RPMI7951 (cell line): Measurements from ENCODE around the gene EGFR. TPM values are rescaled to one million over a fixed set of nuclear protein-coding genes. Genes with fewer than 3 reads are reported as not detected.

ENCODE experiments used
- DNase-seq: peaks from one replicate; pipeline ENCODE4 v3.0.0-alpha.2; 2012; ENCODE audit warnings: low read depth
- total RNA-seq: library from RNA; depleted of rRNA; stranded (reverse); fragments of >200 nt; shearing (Covaris generic); gene quantifications from 2 replicates; pipeline ENCODE4 v1.2.3, GENCODE V29; 2014

Gene EGFR
- total RNA-seq, 1 experiment from 2014 or later: 40.9 TPM

DNA sequence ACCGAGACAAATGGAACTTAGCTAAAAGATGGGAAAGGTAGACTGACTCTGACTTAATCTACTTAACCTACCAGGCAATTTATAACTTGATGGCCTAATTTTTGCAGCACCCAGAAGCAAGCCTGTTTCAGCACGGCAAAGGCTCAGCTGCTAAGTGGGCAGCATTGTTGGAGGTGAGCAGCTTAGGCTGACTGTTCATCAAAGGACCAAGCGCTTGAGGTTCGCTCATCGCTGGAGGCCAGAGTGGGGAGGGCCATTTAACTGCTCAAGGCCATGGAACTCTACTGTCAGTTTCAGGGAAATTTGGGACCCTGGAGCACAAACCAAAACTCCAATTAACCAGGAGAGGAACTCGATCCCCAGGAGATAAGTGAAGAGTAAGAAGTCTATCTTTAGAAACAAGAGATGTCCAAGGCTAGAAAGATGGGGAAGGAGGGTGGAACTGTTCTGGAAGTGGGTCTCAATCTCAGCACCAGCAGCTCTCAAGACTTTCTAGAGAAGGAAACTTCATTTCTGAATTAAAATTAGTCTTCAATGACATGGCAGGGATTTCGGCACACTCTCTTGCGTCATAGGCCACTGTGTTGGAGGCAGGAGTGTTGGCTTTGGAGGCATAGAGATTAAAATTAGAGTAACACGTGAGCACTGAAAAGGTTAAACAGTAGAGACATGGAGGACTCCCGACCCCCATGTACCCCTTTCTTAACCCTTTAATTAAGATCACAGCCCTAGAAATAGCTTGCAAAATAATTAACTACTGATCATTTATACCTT is 43.1 kb downstream of the EGFR start:
- peak; percentile 23 for DNase-seq

GRCh38 chr7:55063061-55063460 is 44.2 kb downstream of the EGFR start:
- DNase-seq: peak; percentile 73

DNA sequence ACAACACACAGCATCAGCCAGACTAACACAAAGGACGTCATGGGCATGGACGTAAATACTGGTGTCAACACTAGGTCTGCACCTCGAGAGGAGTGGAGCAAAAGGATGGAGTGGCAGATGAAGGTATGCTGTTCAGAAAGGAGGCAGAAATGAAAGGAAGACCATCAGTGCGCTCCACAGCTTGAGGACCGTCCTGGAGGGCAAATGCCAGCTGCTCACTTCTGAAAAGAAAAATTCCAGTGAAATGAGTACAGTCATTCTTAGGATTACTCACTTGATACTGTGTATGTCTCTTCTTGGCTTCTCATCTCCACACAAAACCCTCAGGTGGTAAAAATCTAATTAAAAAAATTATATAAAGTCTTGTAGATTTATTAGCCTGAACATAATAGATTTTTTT is 44.8 kb downstream of the EGFR start:
- DNase-seq: peak; percentile 89

- DNase-seq: peak; percentile 98
Observed at GRCh38 chr7:55065079-55065478, 46.3 kb downstream of the EGFR start.

DNA sequence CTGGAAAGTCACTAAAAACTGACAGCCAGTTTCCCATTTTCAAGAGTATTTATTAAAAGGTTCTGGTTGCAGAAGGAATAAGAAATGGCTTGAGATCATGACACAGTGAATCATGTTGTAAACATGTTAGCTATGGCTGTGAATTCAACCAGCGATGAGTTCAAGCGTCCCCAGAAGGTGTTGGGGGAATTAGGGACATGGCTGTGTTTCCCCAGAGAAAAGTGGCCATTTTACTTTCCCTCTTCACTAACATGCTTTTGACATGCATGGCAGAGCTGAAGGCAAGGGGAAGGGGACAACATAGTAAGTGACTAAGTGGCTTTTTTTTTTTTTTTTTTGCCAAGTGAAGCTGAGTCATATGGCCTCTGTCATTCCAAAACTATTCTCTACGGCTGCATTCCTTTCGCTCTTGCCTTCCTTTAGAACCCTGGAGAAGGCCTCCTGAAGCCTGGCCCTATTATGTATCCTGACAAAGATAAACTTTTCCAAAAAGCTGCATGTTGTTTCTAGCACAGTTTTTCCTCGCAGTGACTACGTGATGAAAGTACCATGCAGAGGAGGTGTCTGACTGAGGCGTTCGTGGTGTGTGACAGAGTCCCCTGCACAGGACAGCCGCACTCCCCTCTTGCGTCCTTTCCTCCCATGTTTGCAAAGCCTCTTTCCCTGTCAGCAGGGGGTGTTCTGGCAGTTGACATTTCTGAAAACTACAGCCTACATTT is 46.9 kb downstream of the EGFR start:
- peak; percentile 96 for DNase-seq

- peak; percentile 40 for DNase-seq
Observed at GRCh38 chr7:55066524-55066923, 47.7 kb downstream of the EGFR start.

DNA sequence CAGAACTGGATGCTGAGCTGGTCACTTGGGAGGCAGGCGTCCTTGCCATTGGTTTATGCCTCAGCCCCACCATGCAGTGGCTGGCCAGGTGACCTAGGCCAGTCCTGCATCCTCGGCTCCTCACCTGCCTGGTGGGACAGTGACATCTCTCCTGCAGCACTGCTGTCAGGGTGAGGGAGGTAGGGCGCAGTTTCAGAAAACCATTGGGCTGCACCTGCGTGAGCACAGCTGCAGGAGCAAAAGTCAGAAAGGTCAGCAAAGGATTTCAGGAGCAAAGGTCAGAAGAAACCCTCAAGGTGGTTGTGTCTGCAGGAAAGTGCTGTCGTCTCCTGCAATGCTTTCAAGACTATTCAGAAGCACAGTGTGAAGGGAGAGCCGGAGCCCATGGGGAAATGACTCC is 48.1 kb downstream of the EGFR start:
- DNase-seq: no peak

DNA sequence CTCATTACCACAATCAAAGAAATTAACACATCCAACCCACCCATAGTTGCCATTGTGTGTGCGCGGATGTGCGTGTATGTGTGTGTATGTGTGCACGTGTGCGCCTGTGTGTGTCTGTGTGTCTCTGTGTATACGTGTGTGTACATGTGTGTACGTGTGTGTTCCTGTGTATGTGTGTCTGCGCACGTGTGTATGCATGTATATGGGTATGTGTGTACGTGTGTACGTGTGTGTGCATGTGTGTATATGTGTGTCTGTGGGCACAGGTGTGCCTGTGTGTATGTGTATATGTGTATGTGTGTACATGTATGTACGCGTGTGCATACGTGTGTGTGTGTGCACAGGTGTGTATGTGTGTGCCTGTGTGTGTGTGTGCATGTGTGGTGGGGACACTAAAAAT is 48.9 kb downstream of the EGFR start:
- no peak for DNase-seq

- DNase-seq: no peak
Observed at GRCh38 chr7:55069271-55069792, 50.5 kb downstream of the EGFR start.

GRCh38 chr7:55070271-55070743 is 51.5 kb downstream of the EGFR start:
- DNase-seq: no peak

GRCh38 chr7:55070854-55071253 is 52.0 kb downstream of the EGFR start:
- no peak for DNase-seq

DNA sequence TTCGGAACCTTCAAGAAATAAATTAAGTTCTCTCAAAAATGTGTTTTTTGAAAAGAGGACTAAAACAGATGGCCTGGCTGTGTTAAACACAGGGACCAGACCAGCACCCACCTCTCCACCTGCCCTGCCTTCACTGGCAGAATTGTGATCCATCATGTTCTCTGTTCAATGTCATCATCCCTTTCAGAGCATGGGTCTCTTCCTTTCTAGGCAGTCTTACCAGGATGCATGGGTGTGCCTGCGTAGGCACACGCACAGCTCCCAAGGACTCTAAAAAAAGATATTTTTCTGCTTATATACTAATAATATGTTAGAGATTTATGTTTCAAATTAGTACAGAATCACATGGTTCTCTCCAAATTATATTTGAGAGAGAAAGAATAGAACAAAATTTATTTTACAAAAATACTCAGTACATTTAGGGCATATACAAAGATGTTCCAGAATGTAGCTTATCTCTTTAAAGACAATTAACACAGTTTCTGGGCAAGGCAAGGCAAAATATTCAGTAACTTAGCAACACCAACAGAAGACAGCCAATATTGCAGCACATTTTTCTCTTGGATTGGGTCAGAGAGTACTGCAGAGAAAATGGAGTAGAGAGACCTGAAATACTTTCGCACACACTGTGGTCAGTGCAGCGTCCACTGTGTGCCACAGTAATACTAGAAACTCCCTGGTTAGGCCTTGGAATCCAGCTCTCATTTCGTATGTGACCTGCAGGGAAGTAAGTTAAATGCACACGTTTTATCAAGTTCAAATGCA is 52.8 kb downstream of the EGFR start:
- no peak for DNase-seq

DNA sequence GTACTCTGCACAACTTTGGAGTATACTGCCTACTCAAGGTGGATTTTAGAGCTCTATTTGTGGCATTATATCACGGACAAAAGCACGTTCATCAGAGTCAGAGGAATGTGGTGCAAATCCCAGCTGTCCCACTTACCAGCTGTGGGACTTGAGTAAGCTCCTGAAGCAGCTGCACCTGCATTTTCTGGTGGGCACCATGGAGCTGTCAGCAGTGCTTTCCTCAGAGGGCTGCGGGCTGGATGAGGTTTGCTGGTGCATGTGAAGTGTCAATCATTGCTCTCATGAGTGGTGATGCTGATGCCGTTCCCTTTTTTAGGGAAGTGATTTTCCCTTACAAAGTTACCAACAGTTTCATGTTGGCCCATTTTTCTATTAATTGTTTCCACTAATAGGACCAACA is 53.4 kb downstream of the EGFR start:
- DNase-seq: no peak

- DNase-seq: no peak
Observed at GRCh38 chr7:55073051-55073511, 54.3 kb downstream of the EGFR start.

- peak; percentile 90 for DNase-seq
Observed at GRCh38 chr7:55073976-55074528, 55.2 kb downstream of the EGFR start.

DNA sequence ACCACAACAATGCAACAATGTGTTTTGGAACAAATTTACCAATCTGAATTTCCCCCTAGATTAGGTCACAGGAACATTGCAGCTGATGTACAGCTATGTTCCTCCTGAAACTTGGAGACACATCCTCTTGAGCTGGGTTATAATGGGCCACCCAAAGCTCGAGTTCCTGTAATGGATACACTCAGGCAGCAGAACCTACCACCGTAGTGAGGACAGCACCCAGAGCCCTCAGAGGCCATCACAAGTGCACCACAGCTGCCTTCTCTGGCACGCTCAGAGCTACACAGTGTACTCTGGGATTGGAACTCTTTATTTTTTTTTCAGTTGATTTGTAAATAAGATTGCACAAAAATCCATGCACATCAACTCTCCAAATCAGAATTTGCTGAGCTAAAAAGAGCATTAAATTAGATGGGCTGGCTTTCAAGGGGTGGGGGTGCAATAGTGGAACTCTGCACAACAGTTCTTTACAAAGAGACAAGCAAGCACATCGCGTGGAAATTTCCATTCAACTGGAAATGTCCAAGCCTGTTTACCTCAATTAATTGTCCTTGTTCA is 56.7 kb downstream of the EGFR start:
- DNase-seq: no peak

DNA sequence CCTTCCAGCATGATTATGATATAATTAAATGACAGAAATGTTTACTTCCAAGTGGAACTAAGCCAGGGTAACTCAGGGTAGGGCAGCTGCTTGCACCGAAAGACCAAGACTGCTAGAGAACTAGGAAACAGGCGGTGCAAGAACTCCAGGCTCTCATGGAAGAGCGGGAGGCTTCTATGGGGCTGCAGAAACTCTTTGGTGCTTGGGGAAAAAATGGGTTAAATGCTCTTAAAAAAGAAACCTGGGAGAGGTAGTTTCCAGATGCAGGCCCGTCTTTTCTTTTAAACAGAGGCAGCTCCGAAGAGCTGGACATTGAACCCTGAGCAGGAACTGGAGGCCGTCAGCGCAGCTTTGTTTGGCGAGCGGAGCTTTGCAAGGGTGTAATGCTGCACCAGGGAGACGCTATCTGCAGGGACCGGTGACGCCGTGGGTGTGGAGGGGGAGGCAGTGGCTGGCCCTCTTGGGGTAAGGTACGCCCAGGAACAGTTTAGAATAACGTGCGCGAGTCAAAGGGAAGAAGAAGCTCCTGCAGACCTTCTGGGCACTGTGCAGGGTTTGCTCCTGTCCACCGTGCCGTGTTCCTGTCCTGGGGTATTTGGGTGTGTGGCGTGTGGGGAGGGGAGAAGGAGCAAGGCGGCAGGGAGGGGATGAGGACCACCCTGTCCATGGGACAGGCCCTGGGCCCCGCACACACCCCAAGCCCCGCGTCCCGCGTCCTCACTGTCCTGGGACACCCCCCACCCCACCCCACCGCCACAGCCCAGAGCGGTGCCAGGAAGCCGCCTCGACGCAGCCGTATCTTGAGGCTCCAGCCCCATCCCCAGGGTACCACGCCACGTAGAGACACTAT is 59.0 kb downstream of the EGFR start:
- DNase-seq: no peak

DNA sequence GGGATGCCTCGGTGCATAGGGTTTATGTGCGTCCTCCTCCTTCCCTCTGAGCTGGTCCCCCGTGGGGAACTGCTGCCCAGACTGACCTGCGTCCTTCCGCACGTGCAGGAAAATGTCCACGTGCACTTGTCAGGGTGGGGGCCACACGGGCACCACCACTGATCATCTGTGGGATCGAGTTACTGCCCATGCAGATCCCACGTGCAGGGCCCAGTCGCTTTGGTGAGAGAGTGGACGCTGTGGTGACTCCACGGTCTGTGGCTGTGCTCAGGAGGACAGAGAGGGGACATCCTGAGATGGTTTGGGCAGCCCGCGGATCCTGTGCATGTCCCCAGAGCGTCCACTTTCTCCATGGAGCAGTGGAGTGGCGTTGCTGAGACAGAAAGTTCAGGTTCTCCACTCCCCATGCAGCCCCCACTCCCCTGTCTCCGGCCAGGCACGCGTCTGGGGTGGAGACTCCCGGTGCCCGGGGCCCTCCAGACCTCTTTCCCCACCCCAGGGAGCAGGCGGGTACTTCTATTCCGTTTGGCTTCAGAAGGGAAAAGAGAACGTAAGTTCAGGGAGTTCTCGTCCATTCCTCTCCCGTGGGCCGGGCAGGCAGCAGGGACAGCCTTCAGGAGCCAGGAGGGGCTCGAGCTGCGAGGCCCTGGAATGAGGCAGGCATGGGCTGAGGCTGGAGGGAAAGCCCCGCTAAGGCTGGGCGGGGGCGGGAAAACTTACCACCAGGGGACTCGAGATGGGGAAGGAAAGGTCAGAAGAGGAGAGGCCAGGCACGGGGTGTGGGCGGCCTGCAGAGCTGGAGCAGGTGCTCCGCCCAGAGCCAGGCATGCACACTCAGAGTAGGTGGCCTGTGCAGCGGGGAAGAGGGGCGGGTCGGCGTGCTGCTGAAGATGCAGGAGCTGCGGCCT is 59.9 kb downstream of the EGFR start:
- DNase-seq: no peak

DNA sequence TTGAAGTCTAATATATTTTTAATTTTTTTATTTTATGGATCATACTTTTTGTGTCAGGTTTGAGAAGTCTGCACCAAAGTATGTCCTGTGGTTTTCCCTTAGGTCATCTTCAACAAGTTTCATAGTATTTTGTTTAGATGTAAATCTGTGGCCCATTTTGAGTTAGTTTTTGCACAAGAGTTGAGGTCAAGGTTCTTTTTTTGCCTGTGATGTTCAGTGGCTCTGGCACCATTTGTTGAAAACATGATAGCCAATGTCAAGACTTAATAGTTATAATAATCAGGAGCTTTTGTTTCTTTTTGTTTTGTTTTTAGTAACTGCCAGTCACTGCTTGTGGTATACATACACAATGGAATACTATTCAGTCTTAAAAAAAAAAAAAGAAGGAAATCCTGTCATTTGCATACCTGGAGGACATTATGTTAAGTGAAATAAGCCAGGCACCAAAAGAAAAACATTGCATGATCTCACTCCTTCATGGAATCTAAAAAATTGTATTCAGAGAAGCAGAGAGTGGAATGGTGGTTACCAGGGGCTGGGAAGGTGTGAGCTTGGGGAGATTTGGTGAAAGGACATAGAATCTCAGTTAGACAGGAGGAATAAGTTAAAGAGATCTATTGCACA is 61.3 kb downstream of the EGFR start:
- no peak for DNase-seq
